ENCODE results near the gene NAT14.

Gene NAT14

DNA sequence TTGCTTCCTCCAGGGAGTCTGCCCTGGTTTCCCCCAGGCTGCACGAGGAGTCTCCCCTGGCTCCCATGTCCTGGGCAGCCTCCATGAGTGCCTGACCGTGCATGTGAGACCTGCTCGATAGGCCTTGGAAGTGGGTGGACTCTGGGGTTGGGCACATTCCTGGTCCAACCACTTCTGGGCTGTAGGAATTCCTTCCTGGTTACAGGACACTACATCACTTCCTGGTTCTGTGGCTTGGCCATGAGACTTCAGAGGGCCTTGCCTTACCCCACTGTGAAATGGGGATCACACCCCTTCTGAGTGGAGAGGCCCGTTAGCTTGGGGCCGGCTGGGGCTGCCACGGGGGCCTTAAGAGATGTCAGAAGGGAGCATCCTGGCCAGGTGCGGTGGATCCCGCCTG, 12.5 kb upstream of the NAT14 start:
- no peak for DNase-seq

DNA sequence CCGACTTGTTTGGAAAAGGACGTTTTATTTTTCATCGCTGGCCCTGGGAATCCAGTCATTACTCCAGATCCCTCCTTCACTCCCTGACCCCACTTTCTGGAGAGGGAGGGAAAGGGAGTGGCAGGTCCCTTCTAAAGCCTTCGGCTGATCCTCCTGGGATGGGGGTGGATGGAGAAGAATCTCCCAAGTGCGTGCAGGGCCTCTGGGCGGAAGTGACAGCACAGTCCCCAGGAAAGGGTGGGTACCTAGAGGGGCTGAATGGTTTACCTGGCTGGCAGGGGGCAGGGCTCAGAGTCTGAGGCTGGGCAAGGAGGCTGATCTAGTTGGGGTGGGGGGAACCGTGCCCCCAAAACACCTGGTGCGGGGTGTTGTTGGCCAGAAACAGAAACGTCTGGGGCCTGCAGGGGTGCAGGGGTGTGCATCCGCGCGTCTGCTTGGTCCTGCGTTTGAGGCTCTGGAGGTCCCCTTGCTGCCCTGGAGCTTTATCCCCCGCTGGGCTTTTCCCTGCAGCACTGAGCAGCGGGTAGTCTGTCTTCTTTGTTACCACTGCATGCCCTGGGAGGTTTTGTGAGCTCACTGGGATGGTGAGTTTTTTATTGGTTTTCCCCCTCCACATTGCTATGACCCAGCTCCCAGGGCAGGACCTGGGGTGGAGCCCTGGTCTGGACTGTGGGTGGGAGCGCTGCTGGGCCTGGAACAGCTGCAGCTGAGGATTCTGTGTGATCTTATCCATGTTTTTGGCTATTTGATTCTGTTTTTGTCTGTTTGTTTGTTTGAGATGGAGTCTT, 11.6 kb upstream of the NAT14 start:
- no peak for DNase-seq

GRCh38 chr19:55474269-55475265, 10.4 kb upstream of the NAT14 start:
- no peak for DNase-seq

- peak; percentile 98 for DNase-seq
These were observed 8.8 kb upstream of the NAT14 start, which contains the start of gene ZNF628 for GRCh38 chr19:55476100-55476775. Gene ZNF628 (plus strand): TSS chr19:55476617. CDS start chr19:55479911, 3,294 bp downstream.

GRCh38 chr19:55477905-55478304, 7.1 kb upstream of the NAT14 start:
- DNase-seq: no peak

DNA sequence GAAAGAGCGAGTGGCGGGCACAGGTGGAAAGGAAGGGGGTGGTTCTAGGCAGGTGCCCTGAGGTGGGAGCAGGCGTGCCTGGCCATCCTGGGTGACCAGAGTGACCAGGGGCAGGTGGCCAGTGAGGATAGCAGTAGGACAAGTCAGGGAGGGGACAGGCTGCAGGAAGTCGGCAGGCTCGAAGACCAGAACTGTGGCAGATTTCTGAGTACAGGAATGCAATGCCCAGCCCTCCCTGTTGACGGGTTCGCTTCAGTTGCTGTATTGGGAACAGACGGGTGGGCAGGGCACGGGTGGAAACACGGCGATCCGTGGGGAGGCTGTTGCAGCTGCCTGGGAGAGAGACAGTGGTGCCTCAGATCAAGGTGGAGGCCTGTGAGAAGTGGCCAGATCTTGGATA, 6.6 kb upstream of the NAT14 start:
- no peak for DNase-seq

GRCh38 chr19:55479045-55479444, 5.9 kb upstream of the NAT14 start:
- DNase-seq: no peak

GRCh38 chr19:55479451-55480230, 5.3 kb upstream of the NAT14 start:
- no peak for DNase-seq

DNA sequence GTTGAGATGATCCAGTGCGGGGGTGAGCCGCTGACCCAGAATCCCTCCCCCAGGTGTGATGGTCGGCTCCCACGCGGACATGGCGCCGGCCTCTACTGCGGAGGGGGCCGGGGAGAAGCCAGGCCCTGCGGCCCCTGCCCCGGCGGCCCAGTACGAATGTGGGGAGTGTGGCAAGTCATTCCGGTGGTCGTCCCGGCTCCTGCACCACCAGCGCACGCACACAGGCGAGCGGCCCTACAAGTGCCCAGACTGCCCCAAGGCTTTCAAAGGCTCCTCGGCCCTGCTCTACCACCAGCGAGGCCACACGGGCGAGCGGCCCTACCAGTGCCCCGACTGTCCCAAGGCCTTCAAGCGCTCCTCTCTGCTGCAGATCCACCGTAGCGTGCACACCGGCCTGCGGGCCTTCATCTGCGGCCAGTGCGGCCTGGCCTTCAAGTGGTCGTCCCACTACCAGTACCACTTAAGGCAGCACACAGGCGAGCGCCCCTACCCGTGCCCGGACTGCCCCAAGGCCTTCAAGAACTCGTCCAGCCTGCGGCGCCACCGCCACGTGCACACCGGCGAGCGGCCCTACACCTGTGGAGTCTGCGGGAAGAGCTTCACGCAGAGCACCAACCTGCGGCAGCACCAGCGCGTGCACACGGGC, 3.7 kb upstream of the NAT14 start:
- no peak for DNase-seq

- no peak for DNase-seq
These were observed 3.2 kb upstream of the NAT14 start for GRCh38 chr19:55481794-55482155.

DNA sequence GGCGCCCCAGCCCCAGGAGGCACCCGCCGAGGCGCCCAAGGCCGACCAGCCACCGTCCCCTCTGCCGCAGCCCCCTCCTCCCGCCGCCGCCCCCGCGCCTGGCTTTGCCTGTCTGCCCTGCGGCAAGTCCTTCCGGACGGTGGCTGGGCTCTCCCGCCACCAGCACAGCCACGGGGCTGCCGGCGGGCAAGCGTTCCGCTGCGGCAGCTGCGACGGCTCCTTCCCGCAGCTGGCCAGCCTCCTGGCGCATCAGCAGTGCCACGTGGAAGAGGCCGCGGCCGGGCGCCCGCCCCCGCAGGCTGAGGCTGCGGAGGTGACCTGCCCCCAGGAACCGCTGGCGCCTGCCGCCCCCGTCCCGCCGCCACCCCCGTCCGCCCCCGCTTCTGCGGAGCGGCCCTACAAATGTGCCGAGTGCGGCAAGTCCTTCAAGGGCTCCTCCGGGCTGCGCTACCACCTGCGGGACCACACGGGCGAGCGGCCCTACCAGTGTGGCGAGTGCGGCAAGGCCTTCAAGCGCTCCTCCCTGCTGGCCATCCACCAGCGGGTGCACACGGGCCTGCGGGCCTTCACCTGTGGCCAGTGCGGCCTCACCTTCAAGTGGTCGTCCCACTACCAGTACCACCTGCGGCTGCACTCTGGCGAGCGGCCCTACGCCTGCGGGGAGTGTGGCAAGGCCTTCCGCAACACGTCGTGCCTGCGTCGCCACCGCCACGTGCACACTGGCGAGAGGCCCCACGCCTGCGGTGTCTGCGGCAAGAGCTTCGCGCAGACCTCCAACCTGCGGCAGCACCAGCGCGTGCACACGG, 2.6 kb upstream of the NAT14 start:
- no peak for DNase-seq

DNA sequence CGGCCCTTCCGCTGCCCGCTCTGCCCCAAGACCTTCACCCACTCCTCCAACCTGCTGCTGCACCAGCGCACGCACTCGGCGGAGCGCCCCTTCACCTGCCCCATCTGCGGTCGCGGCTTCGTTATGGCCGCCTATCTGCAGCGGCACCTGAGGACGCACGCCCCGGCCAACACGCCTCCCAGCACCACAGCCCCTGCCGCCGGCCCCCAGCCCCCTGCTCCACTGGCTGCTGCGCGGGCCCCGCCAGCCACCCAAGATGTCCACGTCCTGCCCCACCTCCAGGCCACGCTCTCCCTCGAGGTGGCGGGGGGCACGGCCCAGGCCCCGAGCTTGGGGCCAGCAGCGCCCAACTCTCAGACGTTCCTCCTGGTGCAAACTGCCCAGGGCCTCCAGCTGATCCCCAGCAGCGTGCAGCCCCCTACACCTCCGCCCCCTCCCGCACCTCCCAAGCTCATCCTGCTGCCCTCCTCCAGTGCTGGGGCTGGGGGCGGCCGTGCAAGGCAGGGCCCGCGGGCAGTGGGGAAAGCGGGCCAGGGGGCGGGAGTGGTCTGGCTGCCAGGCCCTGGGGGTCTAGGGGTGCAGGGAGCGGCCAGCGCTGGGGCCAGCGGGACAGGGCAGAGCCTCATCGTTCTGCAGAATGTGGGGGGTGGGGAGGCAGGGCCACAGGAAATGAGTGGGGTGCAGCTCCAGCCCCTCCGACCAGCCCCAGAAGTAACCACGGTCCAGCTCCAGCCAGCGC, 1.9 kb upstream of the NAT14 start:
- DNase-seq: no peak

- no peak for DNase-seq
These were observed 1.0 kb upstream of the NAT14 start for GRCh38 chr19:55483706-55484592.

DNA sequence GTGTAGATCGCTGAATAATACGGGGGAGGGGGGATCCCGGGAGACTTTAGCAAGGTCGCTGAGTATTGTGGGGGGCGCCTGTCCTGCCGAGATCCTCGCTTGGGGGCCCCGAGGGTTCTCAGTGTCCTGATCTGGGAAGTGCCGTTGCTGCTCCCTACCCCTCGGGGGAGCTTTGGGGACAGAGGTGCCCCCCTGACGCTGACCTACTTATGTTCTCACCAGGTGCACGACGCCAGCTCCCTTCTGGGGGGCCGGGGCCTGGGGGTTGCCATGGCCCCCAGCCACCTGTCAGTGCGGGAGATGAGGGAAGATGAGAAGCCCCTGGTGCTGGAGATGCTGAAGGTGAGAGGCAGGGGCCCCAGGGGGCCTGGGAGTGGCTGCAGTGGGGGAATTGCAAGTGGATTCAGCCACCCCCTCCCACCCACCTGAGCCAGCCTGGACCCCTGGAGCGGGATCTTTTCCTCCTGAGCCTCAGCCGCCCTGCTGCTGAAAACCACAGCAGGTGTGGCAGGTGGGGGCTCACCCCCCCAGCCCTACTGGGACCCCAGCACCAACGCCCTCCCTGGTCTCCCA, 537 bp downstream of the NAT14 start:
- no peak for DNase-seq

DNA sequence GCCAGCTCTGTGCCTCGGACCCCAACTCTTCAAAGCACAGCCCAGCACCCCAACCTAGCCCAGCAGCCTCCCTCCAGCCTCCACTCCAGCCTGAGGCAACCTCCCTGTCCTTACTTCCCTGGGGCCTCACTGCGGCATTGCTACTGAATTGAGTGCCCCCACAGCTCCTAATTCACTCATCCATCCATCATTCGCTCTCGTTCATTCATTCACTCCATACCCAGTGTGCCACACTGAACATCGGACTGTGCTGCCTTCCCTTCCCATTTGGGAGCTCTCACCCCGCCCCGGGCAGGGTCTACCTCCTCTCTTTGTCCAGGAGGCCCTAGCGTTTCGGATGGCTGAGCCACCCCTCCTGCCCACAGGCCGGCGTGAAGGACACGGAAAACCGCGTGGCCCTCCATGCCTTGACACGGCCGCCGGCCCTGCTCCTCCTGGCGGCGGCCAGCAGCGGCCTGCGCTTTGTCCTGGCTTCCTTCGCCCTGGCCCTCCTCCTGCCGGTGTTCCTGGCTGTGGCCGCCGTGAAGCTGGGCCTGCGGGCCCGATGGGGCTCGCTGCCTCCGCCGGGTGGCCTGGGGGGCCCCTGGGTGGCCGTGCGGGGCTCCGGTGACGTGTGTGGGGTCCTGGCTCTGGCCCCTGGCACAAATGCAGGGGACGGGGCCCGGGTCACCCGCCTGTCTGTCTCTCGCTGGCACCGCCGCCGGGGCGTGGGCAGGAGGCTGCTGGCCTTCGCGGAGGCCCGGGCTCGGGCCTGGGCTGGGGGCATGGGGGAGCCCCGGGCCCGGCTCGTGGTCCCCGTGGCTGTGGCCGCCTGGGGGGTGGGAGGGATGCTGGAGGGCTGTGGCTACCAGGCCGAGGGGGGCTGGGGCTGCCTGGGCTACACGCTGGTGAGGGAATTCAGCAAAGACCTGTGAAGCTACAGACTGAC, 1.3 kb downstream of the NAT14 start:
- no peak for DNase-seq

DNA sequence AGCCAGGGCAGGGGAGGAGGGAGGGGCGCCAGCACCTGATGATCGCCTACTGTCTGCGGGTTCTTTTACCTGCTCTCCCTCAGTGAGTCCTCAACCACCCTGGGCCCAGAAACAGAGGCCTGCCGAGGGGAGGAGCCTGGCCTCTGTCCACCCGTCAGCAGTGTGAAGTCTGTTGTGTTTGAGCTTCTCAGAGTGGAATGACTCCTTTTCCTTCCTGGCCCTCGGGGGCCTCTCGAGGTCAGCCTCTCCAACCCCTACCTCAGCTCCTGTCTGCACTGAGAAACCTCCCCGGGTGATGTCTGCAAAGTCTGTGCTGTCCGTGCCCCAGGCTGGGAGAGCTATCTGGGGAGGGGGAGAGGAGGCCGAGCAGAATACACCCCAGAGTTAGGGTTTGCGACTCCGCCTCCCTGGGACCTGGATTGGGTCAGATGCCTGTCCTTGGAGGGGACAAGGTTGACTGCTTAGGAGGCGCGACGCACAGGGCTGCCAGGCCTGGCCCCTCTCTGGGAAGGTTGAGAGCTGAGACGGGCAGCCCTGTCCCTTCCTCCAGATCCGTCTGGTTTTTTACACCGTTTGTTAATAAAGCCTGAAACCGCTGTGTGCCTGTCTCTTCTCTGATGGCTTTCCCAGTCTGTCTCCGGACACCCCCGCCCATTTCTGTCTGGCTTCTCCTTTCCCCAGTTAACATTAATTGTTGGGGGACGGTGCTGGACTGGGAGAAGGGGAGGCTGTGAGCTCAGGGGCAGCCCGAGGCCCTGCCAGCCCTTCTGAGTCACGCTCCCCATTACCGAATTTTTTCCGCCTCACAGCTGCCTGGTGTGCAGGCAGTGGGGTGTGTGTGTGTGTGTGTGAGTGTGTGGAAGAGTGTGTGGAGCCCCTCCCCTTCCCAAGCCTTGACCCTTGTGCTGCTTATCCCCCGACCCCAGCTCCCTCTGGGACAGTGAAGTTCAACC, 2.3 kb downstream of the NAT14 start:
- no peak for DNase-seq

All from CD4-positive, alpha-beta T cell treated with Interleukin-4 for 4 hours (primary cell).